ENCODE data around the gene UGCG. TPM values are rescaled to one million over a fixed set of nuclear protein-coding genes. Genes with fewer than 3 reads are reported as not detected.
"Not testable (repeated sequence)": the region's sequence is repeated elsewhere in the genome, so short reads cannot be mapped to it uniquely, and the experiment has no call there.

UGCG gene
- total RNA-seq, 3 donors from 2014 or later: 22.4 to 57.1 (median 55.1) TPM

DNA sequence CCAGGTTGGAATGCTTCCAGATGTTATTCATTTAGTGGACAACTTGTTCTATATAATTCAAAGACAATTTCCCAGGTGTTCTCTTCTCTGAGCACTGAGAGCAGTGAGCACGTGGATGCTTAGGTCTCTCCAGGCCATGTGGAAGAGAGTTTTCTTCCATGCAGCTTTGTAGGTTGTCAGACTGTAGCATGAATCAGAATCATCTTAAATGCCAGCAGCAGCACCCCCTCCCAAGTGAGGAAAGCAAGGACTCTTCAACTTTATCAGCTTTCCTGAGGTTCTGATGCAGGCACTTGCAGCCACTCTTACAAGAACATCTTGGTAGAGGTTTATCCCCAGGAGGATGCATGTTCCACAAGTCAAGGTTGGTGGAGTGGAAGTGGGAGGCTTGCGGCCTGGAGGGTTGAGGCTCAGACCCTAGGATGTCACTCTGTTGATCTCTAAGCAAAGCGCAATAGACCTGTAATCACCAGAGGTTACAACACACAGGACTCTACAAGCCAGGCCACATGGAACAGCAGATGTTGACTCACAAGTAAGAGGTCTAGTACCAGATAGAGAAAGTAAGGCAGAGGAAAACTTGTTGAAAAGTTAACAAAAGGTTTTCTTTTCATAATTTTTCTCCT lies 47.7 kb downstream of the UGCG start:
- H3K36me3 ChIP-seq: no peaks in the 10 kb centered on the region
- H3K4me3 ChIP-seq: no peak overlapping the region
- H3K4me1 ChIP-seq: no peaks in the 10 kb centered on the region
- no peak for TF ChIP-seq POLR2AphosphoS5 (IDR thresholded peaks at IDR 0.05)
- no peak for TF ChIP-seq POLR2A (IDR thresholded peaks at IDR 0.05)
- TF ChIP-seq, protein P1, sequence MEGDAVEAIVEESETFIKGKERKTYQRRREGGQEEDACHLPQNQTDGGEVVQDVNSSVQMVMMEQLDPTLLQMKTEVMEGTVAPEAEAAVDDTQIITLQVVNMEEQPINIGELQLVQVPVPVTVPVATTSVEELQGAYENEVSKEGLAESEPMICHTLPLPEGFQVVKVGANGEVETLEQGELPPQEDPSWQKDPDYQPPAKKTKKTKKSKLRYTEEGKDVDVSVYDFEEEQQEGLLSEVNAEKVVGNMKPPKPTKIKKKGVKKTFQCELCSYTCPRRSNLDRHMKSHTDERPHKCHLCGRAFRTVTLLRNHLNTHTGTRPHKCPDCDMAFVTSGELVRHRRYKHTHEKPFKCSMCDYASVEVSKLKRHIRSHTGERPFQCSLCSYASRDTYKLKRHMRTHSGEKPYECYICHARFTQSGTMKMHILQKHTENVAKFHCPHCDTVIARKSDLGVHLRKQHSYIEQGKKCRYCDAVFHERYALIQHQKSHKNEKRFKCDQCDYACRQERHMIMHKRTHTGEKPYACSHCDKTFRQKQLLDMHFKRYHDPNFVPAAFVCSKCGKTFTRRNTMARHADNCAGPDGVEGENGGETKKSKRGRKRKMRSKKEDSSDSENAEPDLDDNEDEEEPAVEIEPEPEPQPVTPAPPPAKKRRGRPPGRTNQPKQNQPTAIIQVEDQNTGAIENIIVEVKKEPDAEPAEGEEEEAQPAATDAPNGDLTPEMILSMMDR (IDR thresholded peaks at IDR 0.05): no peak
- no peak for DNase-seq (ENCODE audit: low spot score in 2 of 2)
- no peaks in the 10 kb centered on the region for H3K27me3 ChIP-seq
- no peak overlapping the region for H3K27ac ChIP-seq
- no peaks in the 10 kb centered on the region for H3K9me3 ChIP-seq
- intact Hi-C loops (cut with DNase I; ENCODE audit: low total_unique reads): no loop called here

DNA sequence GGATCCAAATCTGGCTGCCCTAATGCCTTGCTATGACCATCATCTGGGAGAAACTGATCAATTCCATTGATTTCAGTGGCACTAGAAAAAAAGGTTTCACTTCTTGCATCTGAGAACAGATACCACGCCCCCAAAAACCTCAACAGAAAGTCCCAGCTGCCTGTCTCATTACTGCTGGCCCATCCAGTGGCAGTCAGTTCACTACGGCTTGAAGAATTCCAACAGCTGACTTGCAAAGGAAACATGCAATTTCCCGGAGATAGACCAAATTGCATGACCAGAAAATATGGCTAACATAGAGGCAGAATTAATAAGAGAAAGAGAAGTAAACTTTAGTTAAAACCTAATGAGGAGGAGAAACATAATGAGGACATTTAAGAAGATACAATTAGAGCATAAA lies 48.6 kb downstream of the UGCG start:
- no peak for TF ChIP-seq POLR2A (IDR thresholded peaks at IDR 0.05)
- TF ChIP-seq POLR2AphosphoS5 (IDR thresholded peaks at IDR 0.05): no peak
- TF ChIP-seq, protein P1 (IDR thresholded peaks at IDR 0.05): no peak
- no peaks in the 10 kb centered on the region for H3K9me3 ChIP-seq
- intact Hi-C loops (cut with DNase I; ENCODE audit: low total_unique reads): no loop called here
- H3K4me1 ChIP-seq: no peaks in the 10 kb centered on the region
- H3K36me3 ChIP-seq: no peaks in the 10 kb centered on the region
- no peak overlapping the region for H3K4me3 ChIP-seq
- no peak for DNase-seq (ENCODE audit: low spot score in 2 of 2)
- H3K27me3 ChIP-seq: no peaks in the 10 kb centered on the region
- no peak overlapping the region for H3K27ac ChIP-seq

GRCh38 chr9:111948109-111948508 lies 51.5 kb downstream of the UGCG start:
- intact Hi-C loops (cut with DNase I; ENCODE audit: low total_unique reads): not testable (repeated sequence)

GRCh38 chr9:111948951-111949350 lies 52.3 kb downstream of the UGCG start:
- intact Hi-C loops (cut with DNase I; ENCODE audit: low total_unique reads): no loop called here
- H3K4me1 ChIP-seq: no peaks in the 10 kb centered on the region
- H3K9me3 ChIP-seq: no peaks in the 10 kb centered on the region
- no peak overlapping the region for H3K27ac ChIP-seq
- DNase-seq (ENCODE audit: low spot score in 2 of 2): no peak
- no peaks in the 10 kb centered on the region for H3K36me3 ChIP-seq
- TF ChIP-seq POLR2A (IDR thresholded peaks at IDR 0.05): no peak
- H3K27me3 ChIP-seq: no peaks in the 10 kb centered on the region
- H3K4me3 ChIP-seq: no peak overlapping the region

More at GRCh38 chr9:111948109-111948508, 51.5 kb downstream of the UGCG start:
- H3K4me1 ChIP-seq; H3K9me3 ChIP-seq; H3K27me3 ChIP-seq; H3K27ac ChIP-seq; H3K4me3 ChIP-seq; DNase-seq (ENCODE audit: low spot score in 2 of 2); H3K36me3 ChIP-seq: not testable (repeated sequence)

DNA sequence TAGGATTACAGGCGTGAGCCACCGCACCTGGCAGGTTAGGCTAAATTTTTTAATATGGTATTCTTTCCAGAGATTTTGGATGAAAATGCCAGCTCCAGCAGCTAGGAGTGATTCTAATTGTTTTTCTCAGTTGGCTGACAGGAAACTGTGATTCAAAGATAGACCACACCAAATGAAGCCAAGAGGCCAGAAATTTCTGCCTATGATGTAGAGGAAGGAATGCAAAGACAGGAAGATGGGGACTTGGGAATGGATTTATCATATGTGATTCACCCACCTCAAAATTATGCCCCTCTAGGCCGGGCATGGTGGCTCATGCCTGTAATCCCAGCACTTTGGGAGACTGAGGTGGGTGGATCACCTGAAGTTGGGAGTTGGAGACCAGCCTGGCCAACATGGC lies 53.3 kb downstream of the UGCG start:
- H3K36me3 ChIP-seq: no peaks in the 10 kb centered on the region
- H3K4me3 ChIP-seq: no peak overlapping the region
- H3K27ac ChIP-seq: no peak overlapping the region
- H3K9me3 ChIP-seq: no peaks in the 10 kb centered on the region
- H3K27me3 ChIP-seq: no peaks in the 10 kb centered on the region
- intact Hi-C loops (cut with DNase I; ENCODE audit: low total_unique reads): no loop called here
- no peak for DNase-seq (ENCODE audit: low spot score in 2 of 2)
- H3K4me1 ChIP-seq: no peaks in the 10 kb centered on the region
- TF ChIP-seq POLR2AphosphoS5 (IDR thresholded peaks at IDR 0.05) (no peak), POLR2A (IDR thresholded peaks at IDR 0.05) (no peak)
- TF ChIP-seq, protein P1 (IDR thresholded peaks at IDR 0.05): no peak

DNA sequence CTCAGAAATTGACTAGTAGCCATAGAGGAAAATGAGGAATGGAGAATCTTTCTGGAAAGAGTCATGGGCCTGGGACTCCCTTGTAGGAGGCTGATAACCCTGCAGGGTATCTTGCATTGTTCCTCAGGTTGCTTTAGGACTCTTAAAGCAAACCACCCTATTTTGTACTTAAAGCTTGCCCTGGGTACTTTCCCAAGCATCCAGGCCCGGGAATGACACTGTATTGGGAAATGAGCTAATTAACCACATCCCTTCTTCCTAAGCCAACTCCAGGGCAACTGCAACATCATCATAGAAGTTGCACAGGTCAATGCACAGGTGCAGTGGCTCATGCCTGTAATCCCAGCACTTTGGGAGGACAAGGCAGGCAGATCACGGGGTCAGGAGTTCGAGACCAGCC lies 55.9 kb downstream of the UGCG start:
- Histone ChIP-seq H3K4me1 (no peaks in the 10 kb centered on the region), H3K27me3 (no peaks in the 10 kb centered on the region), H3K36me3 (no peaks in the 10 kb centered on the region), H3K4me3 (no peak overlapping the region), H3K27ac (no peak overlapping the region), H3K9me3 (no peaks in the 10 kb centered on the region)
- intact Hi-C loops (cut with DNase I; ENCODE audit: low total_unique reads): no loop called here
- no peak for DNase-seq (ENCODE audit: low spot score in 2 of 2)
- TF ChIP-seq, protein P1 (IDR thresholded peaks at IDR 0.05): no peak
- no peak for TF ChIP-seq POLR2AphosphoS5 (IDR thresholded peaks at IDR 0.05)
- TF ChIP-seq POLR2A (IDR thresholded peaks at IDR 0.05): no peak

Measured in breast epithelium (tissue), 4 donors.